LNCaP clone FGC (cell line): ENCODE results near the gene PCSK4.

Experiments
- DNase-seq: peaks from one replicate; pipeline ENCODE4 v3.0.0-alpha.2; 2011; ENCODE audit warnings: low read depth
- H3K4me3 ChIP-seq: 2 replicates; pipeline ENCODE4 v1.5.1; 2011; ENCODE audit warnings: mild to moderate bottlenecking, low read depth, low read length, control low read depth
- CTCF ChIP-seq: IDR thresholded peaks from 2 replicates; pipeline ENCODE4 v1.5.1; 2012; ENCODE audit warnings: mild to moderate bottlenecking; ENCODE audit not compliant: control insufficient read depth, insufficient read depth; ENCODE audit errors: extremely low read depth

PCSK4 gene

GRCh38 chr19:1474011-1474764 is 16.0 kb downstream of the PCSK4 start:
- DNase-seq: no peak
- H3K4me3 ChIP-seq: no peak overlapping the region
- no peak for TF ChIP-seq CTCF

GRCh38 chr19:1473085-1473851 is 16.9 kb downstream of the PCSK4 start:
- H3K4me3 ChIP-seq: no peak overlapping the region
- TF ChIP-seq CTCF: no peak
- no peak for DNase-seq

- no peak overlapping the region for H3K4me3 ChIP-seq
- TF ChIP-seq CTCF: no peak
- DNase-seq: no peak
Measured at GRCh38 chr19:1472231-1473084, 17.7 kb downstream of the PCSK4 start.

GRCh38 chr19:1471515-1472160 is 18.5 kb downstream of the PCSK4 start:
- no peak overlapping the region for H3K4me3 ChIP-seq
- no peak for DNase-seq
- TF ChIP-seq CTCF: no peak

- no peak for TF ChIP-seq CTCF
- no peak overlapping the region for H3K4me3 ChIP-seq
- no peak for DNase-seq
Measured at GRCh38 chr19:1471010-1471514, 19.1 kb downstream of the PCSK4 start.

- no peak for TF ChIP-seq CTCF
- DNase-seq: no peak
- no peak overlapping the region for H3K4me3 ChIP-seq
Measured at GRCh38 chr19:1470305-1471009, 19.7 kb downstream of the PCSK4 start.
